MM.1S (cell line): ENCODE data around the gene FBLN1.

Experiments
- CTCF ChIP-seq: fragments of 300-600 bp; sonication (generic); IDR thresholded peaks from 2 replicates; pipeline ENCODE4 v1.5.1; 2016; ENCODE audit warnings: antibody characterized with exemption, low read length, mixed read lengths
- EZH2phosphoT487 ChIP-seq: fragments of 300-600 bp; sonication (generic); IDR thresholded peaks from 2 replicates; pipeline ENCODE4 v1.6.1; 2018; ENCODE audit warnings: antibody characterized with exemption, low read length

DNA sequence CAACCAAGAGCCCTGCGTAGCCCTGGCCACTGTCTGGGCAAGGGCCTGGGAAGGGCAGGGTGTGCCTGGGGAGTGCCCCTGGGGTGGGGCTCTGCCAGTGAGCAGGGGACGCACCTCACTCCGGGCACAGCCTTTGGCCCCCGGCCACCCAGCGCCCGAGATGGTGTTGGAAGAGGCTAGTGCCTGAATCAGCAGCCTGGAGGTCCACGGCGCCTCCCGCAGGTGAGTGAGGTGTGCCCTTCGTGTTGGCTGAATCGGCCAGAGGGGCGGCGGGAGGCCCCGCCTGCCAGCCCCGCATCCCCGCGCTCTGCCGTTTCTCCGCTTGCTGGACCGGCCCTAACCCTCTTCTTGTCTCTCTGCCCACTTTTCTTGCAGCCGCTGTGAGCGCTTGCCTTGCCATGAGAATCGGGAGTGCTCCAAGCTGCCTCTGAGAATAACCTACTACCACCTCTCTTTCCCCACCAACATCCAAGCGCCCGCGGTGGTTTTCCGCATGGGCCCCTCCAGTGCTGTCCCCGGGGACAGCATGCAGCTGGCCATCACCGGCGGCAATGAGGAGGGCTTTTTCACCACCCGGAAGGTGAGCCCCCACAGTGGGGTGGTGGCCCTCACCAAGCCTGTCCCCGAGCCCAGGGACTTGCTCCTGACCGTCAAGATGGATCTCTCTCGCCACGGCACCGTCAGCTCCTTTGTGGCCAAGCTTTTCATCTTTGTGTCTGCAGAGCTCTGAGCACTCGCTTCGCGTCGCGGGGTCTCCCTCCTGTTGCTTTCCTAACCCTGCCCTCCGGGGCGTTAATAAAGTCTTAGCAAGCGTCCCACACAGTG is 60.1 kb downstream of the FBLN1 start:
- TF ChIP-seq EZH2phosphoT487 (no peak), CTCF (no peak)
